GM18508 (cell line): Measurements from ENCODE around the gene MOGAT3.

Source experiments
- ATAC-seq: cut with Tn5 transposase; IDR thresholded peaks from one replicate; pipeline ENCODE4 v1.9.1; 2021; ENCODE audit warnings: moderate number of reproducible peaks; ENCODE audit not compliant: insufficient read depth, unreplicated experiment

Gene MOGAT3

DNA sequence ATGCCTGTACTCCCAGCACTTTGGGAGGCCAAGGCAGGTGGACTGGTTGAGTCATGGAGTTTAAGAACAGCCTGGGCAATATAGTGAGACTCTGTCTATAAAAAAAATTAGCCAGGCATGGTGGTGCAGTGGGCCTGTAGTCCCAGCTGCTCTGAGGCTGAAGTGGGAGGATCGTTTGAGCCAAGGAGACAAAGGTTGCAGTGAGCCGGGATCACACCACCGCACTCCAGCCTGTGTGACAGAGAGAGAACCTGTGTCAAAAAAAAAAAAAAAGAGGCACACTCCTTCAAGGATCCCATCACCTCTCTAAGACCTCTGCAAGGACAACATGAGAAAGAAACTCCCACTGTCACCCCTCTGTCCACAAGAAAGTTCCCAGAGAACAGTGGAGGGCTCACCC, 25.2 kb downstream of the MOGAT3 start:
- ATAC-seq, result no peak

DNA sequence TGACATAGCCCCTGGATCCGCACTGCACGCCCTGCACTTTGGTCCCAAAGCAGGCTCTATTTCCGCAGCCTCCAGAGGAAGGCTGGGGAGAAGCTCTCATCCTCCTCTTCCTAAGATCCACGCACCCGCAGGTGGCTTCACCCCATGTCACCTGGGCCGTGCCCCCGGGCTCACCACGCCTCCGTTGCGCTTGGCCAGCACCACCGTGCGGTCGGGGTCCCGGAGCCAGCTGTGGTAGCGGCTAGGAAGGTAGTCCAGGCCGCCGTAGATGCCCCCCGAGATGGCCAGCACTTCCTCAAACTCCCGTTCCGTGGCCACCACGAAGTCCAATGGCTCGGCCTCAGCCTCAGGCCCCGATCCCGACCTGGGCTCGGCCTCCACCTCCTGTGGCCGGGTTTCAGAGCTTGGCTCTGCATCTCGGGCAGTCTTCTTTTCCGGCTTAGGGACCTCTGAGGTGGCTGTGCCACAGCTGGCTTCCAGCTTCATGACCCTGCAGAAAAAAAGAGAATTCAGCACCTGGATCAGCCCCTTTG, 26.4 kb downstream of the MOGAT3 start:
- ATAC-seq, result no peak

DNA sequence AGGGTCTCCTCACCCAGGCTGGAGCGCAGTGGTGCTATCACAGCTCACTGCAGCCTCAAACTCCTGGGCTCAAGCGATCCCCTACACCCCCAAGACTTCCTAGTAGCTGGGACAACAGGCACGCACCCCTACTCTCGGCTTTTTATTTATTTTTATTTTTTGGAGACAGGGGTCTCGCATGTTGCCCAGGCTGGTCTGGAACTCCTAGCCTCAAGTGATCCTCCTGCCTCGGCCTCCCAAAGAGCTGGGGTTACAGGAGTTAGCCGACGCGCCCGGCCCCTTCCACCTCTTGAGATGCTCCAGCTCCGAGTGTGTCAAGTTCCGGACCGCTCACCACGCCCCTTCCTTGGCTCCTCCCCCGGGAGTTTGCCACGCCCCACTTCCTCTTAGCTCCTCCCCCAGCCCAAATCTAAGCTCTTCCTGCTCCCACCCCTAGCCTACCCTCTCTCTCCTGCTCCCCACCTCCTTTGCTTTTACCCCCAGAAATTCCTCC, 27.0 kb downstream of the MOGAT3 start:
- no peak for ATAC-seq

DNA sequence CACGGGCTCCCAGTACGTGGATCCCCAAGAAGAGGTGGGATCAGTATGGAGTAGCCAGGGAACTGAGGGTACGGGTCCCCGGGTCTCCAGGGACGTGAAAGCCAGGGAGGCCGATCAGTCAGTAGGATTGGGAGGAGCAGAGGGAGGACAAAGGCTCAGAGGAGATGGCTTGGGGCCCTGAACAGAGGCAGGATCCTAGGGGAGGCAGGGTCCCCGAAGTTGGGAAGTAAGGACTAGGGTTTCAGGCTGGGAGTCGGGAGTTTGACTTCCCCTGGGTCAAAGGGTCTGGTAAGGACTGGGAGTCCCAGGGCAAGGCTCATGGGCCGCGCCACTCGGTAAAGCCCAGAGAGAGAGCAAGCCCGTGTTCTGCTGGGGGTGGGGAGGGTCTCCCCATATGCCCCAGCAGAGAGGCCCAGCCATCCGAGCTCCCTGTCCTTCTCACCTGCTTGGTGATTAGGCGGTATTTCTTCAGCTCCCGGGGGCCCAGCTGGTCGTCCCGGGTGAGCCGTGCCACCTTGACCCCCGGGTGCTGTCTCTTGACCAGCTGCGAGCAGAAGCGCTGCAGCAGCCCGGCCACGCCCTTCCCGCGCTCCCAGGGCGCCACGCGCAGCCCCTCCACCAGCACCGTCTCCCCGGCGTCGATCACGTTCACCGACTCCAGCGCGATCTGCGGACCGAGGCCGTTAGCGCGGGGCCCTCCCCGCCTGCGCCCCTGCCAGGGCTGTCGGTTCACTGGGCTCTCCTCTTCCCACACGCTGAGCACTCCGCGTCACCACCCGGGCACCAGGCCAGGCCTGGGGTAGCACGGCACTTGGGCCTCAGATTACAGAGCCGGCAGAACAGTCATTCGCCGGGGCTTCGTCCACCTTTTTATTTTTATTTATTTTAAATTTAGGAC, 27.7 kb downstream of the MOGAT3 start:
- no peak for ATAC-seq

DNA sequence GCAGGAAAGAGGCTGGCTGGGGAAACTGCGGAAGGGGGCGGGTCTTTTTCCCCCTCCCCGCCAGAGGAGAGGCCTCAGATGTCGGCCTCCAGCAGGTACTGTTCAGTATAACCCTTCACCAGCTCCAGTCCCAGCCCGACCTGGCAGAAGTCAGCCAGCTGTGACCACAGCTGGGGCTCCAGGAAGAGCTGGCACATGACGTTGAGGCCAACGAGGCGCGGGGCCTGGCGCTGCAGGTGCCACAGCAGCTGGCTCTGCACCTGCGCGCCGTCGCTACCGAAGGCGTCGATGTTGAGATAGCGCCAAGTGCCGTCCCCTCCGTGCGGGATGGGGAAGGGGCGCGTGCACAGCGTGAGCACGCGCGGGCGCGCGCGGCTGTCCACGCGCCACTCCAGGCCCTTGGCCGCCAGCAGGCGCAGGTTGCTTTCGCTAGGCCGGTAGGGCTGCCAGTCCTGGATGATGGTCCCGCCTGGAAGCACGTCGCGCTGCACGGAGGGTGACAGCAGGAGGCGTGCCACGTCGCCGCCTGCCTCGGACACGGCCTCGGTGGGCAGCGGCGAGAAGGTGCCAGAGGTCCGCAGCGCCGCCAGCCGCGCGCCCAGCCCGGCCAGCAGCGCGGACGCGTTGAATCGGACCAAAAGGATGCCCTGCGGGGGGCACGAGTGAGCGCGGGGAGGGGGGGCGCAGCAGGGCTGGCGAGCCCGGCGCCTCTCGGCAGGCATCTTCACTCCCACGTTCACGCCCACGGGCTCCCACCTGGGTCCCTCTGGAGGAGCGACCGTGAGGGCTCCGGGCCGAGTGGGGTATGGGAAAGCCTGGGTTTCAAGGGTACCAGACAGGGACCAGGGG, 28.6 kb downstream of the MOGAT3 start:
- ATAC-seq, result no peak

DNA sequence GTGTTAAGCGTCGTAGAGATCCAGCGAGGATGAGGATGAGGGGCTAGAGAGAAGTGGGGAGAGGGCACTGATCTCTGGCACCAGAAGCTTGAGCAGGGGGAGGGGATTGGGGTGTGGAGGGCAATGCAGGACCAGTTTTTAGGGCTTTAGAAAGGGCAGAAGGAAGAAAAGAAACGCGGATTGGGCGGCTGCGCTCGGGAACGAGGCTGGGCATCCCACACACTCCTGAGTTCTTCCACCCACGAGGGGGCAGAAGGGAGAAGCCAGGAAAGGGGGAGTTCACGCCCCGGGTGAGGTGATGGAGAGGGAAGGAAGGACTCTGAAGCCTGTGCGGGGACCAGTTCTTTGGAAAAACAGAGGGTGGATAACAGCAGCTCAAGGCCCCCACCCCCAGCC, 29.4 kb downstream of the MOGAT3 start:
- no peak for ATAC-seq

DNA sequence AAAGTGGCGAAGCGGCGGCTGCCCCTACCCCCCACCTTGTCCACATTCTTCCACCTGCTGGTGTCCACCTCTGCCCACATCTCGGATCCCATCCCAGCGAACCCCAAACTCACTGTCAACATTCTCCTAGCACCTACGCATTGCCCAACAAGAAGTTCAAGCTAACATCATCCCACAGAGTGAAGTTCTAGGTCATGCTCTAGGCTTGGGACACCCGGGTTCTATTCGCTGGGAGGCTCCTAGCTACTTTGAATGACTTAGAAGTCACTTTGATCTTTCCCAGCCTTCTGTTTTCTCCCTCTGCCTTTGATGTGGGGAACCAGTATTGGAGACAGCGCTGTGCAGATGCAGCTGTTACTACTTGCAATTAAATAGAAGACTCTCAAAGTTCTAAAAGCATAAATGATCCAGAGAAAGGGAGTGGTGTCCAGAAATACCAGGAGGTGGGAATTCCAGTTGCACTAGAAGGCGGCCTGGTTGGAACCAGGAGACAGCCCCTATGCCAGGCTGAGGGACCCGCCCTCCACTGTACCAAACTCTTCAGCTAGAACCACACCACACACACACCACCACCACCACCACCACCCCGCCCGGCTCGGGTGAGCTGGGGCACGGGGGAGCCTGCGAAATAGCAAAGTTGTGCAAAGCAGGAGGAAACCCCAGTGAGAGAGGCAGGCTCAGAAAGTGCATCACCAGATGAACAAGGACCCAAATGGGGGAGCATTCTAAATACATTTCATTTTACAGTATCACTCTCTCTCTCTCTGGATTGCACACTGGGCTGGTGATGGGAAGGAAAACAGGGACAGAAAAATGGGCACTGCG, 30.0 kb downstream of the MOGAT3 start:
- ATAC-seq, result no peak

DNA sequence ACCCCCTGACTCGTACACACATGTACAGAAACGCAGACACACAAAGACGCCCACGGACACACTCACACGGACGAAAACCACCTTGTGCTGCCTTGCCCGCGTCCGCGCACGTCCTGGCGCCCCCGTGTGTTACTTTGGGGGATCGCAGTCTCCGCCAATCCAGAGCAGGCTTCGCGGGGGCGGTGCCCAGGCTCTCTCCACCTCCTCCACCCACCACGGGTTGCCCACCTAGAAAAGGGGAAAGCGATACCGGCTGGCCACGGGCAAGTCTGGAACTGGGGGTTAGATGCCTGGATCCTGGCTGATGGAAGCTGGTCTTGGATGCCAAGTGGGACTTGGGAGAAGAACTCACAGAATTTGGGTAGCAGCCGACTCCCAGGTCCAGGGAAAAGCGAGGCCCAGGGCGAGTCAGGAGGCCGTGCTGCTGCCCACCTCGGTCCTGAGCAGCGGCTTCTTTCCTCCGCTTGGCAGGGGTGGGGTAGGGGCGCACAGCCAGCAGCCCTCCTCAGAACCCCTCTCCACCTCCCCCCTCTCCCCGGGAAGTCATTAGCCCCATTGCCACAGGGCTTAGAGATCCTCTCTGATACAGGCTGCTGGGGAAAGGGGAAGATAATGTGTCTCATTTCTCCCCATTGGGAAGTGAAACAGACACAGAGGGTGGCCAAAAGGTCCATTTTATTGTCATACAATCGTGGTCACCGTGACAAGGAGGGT, 30.8 kb downstream of the MOGAT3 start:
- no peak for ATAC-seq

DNA sequence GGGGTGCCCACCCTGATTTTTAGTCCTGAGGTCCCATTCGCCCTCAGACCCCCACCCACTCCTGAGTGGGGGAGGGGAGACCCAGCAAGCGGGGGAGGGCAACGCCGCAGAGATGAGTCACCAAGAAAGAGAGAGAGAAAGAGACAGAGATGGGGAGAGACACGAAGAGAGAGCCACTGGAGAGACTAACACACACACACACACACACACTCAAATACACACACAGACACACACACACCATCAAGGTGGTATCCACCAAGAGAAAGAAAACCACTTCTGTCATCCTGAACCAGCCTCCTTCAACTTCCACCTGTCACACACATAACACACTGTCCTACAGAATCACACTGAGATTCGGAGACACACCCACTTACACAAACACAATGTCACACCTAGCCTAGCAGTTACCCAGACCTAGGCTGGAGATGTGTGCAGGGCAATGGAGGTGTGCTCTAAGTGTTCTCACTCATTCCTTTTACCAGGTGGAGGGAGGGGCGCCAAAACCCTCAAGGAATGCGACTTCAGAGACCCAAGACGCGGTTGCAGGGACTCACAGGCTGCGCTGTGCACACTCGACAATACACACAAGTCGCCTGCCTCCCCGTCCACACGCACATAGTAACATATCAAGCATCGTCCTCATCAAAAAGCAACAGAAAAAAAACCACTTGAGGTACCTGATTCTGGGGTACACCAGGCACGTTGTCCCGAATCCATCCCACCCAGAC, 31.6 kb downstream of the MOGAT3 start:
- ATAC-seq, result no peak

DNA sequence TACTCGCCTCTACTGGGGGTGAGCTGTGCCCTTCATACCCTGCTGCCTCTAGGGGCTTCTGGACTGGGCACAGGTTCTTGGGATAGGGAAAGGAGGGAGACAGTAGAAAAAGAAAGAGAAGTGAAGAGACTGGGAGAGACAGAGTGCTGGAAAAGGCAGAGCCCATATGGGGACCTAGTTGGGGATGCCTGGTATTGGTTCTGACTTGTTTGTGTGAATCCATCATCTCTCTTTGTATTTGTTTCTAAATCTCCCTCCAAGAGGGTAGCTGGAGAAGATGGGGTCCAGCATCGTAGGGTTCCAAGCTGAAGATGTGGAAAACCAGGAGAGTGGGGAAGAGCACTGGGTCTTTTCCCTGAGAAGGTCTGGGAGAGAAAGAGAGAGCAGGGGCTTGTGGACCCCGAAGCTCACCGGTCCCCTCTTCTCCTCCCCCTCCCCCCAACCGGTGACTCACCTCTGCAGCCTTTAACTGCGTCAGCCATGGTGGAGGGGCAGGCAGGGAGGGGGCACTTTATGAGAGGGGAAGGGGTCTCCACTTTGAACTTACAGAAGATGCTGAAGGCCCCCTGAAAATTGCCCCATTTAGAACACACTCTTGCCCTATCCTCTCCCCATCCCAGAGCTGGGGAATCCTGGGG, 32.3 kb downstream of the MOGAT3 start:
- no peak for ATAC-seq

DNA sequence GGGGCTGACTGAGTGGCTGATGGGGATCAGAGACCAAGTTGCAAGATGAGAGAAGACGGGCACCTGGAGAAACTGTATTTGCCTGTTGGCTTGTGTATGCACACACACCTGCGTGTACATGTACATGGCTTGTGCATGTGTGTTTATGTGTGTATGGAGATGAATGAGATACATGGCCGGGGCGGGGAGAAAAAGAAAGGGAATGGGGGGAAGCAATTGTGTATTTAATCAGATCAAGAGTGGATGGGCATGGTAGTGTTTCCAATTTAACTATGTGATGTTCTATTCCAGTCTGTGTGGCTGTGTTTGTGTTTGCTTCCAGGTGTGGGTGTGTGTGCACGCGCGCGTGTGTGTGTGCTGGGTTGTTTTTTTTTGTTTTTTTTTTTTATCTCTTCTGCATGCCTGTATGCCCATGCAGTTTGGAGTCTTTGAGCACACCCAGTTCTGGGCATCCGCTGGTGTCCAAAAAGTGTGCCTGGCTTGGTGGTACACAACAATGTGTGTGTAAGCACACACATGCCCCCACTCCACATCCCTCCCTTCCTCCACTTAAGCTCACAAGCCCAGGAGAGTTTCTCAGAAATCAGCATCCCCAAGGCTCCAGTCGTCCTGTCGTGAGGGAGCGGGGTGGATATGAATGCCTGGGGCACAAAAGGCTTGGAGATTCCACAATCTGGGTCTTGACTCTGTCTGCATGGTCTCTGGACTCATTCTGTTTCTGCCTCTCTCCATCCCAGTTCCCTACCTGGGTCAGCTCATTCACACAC, 33.0 kb downstream of the MOGAT3 start:
- ATAC-seq, result no peak

DNA sequence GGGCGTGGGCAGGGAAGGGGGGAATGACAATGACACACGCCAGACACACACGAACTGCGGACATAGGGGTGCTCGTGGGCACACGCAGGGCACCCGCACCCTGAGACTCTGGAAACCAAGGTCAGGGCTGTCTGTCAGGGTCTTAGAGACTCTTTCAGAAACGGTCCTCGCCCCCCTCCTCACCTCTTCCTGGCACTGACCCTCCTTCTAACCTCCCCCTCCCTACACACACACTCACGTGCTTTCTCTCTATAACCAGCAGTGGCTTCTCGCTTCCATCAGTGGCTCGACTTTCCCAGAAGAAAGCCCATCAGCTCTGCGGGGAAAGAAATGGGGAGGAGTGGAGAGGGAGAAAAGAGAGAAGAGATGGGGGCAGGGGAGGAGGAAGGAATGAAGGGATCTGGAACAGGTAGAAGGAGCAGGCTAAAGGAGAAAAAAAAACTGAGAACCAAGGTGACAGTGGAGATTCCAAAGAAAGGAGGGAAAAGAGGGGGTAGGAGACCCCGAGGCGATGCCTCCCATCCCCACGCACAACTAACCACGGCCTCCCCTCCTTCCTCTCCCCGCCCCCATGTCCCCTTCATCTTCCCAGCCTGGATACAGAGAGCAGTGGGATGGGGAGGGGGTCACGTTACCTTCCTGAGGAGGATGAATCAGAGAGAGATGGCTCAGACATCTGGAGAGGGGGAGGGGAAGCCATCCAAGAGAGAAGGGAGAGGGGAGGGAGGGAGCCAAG, 33.8 kb downstream of the MOGAT3 start:
- no peak for ATAC-seq

DNA sequence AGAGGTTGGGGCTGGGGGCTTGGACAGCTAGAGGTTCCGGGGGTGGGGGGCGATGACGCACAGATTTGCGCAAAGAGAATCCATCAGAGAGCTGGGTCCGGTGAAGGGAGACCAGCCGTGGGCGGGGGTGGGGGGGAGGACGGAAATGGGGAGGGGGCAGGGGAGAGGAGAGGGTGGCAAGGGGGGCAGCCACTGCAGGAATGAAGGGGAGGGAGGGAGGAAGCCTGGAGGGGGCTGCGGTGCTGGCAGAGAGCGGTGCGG, 34.3 kb downstream of the MOGAT3 start:
- no peak for ATAC-seq

DNA sequence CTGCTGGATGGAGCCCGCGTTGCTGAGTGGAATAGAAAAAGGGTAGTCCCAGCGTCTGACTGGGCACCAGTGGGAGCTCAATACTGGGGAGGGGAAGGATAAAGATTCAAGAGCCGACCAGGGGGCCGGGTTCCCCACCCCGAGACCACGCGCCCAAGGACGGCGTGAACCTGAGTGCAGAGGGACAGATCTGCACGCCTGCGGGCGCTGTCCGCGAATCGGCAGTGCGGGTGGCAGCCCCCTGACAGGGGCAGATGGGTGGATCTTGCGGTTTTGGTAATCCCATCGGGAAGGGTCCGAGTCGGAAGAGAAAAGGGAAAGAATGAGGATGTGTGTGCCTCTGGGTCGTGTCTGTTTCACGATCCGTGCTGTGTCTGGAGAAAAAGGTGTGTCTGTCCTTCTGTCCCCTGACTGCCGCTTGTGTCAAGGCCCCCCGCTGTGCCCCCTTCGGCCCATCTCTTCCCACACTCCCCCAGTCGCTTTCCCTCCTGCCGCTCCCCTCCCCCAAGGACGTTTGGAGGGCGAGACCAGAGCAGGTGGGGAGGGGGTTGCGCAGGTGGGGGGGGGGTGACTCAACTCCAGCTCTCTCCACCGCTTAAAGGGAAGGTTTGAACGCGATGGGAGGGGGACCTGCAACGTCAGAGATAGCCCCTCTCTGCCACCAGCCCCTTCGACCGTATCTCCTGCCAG, 34.7 kb downstream of the MOGAT3 start:
- no peak for ATAC-seq

DNA sequence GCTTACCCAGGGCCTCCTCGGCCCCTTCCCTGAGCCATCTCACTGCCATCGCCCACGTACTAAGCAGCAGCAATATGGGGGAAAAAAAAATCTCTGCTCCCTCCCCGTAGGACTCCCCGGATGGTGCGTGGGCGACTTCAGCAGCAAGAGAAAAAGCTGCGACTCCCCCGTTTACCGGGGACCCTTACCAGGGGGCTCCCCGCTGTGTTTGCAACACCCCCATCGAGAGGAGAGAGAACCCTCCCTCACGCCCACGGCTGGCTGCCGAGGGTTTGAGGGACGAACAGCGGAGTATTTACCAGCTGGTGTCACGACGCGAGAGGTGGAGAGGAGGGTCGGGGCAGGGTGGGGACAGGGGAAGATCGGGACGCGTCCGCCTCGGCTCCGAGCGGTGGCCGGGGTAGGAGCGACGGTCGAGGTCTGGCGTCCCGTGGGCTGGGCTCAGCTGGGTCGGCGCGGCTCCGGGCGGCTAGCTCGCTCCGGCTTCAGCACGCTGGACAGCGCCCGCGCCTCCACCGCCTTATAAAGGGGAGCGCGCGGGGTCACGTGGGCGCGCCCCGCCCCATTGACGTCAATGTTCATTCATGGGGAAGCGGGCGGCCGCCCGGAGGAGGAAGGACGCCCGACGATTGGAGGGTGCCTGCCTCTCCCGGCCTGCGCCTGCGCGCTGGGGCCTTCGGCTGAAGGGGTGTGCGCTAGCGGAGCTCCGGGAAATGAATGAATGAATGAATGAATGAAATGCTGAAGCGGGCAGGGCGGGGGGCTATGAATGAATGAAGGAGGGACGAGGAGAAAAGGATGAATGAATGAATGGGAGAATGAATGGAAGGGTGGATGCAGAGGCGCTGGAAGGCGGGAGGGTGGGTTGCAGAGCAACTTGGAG, 35.5 kb downstream of the MOGAT3 start, which contains the start of gene VGF:
Gene VGF, minus strand, starts transcription at position 495 of the 883 bp plus-strand sequence. CDS start 726 bp downstream, outside the sequence.
- no peak for ATAC-seq
